ENCODE results near the gene LRP1B.

Gene LRP1B

GRCh38 chr2:140801311-140801710 is 1329.5 kb downstream of the LRP1B start:
- DNase-seq (ENCODE audit: insufficient read length) = no peak
- FAIRE-seq = no peak
- TF ChIP-seq POLR2AphosphoS5 (IDR thresholded peaks at IDR 0.05; ENCODE audit: low read depth, low read length) = no peak
- no peak for TF ChIP-seq POLR2A (IDR thresholded peaks at IDR 0.05; ENCODE audit: low read depth, low read length)
- TF ChIP-seq TAF1 (IDR thresholded peaks at IDR 0.05; ENCODE audit: borderline replicate concordance, low read depth, low read length) = no peak

GRCh38 chr2:140797718-140798117 is 1333.1 kb downstream of the LRP1B start:
- TF ChIP-seq POLR2AphosphoS5 (IDR thresholded peaks at IDR 0.05; ENCODE audit: low read depth, low read length) = no peak
- no peak for TF ChIP-seq TAF1 (IDR thresholded peaks at IDR 0.05; ENCODE audit: borderline replicate concordance, low read depth, low read length)
- TF ChIP-seq POLR2A (IDR thresholded peaks at IDR 0.05; ENCODE audit: low read depth, low read length) = no peak
- DNase-seq (ENCODE audit: insufficient read length) = no peak
- no peak for FAIRE-seq

DNA sequence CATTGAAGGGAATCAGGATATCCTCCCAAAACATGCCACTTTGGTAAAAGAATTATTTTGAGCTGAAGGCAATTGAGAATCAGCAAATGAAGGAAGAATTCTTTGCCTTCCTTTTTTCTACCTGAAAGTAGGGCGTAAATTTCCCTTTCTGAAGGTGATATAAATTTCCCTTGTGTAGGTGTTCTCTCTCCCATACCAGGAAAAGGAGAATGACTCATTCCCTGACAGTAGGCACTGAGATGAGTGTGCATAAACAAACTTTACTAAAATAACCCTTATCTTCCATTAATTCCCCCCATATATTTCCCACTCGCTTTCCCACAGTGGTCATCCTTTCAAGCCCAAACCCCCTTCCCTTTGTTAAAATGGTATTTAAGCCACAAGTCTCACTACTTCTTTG is 1339.0 kb downstream of the LRP1B start:
- FAIRE-seq = no peak
- DNase-seq (ENCODE audit: insufficient read length) = no peak
- TF ChIP-seq TAF1 (IDR thresholded peaks at IDR 0.05; ENCODE audit: borderline replicate concordance, low read depth, low read length) (no peak), POLR2AphosphoS5 (IDR thresholded peaks at IDR 0.05; ENCODE audit: low read depth, low read length) (no peak), POLR2A (IDR thresholded peaks at IDR 0.05; ENCODE audit: low read depth, low read length) (no peak)

GRCh38 chr2:140786585-140786984 is 1344.2 kb downstream of the LRP1B start:
- FAIRE-seq (no peak), DNase-seq (ENCODE audit: insufficient read length) (no peak)
- TF ChIP-seq POLR2AphosphoS5 (IDR thresholded peaks at IDR 0.05; ENCODE audit: low read depth, low read length) = no peak

GRCh38 chr2:140775411-140775810 is 1355.4 kb downstream of the LRP1B start:
- no peak for TF ChIP-seq POLR2A (IDR thresholded peaks at IDR 0.05; ENCODE audit: low read depth, low read length)
- TF ChIP-seq TAF1 (IDR thresholded peaks at IDR 0.05; ENCODE audit: borderline replicate concordance, low read depth, low read length) = no peak
- no peak for TF ChIP-seq POLR2AphosphoS5 (IDR thresholded peaks at IDR 0.05; ENCODE audit: low read depth, low read length)
- FAIRE-seq = no peak
- no peak for DNase-seq (ENCODE audit: insufficient read length)

DNA sequence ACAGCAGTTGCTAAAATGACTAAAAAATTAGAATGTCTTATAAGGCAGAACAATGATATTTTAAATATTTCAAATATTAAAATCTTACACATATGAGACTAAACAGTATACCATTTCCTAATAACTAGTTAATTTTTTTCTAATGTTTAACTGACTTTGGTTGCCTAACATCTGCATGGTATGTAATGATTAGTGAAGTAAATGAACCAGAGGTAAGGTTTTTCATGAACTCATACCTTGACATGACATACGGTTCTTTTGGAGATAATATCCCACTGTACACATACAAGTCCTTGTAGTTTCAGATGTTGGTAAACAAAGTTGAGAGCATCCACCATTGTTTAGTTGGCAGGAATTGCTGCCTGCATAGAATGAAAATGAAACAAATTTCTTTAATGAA is 1360.2 kb downstream of the LRP1B start:
- no peak for DNase-seq (ENCODE audit: insufficient read length)
- no peak for FAIRE-seq
- TF ChIP-seq POLR2AphosphoS5 (IDR thresholded peaks at IDR 0.05; ENCODE audit: low read depth, low read length) (no peak), TAF1 (IDR thresholded peaks at IDR 0.05; ENCODE audit: borderline replicate concordance, low read depth, low read length) (no peak), POLR2A (IDR thresholded peaks at IDR 0.05; ENCODE audit: low read depth, low read length) (no peak)

DNA sequence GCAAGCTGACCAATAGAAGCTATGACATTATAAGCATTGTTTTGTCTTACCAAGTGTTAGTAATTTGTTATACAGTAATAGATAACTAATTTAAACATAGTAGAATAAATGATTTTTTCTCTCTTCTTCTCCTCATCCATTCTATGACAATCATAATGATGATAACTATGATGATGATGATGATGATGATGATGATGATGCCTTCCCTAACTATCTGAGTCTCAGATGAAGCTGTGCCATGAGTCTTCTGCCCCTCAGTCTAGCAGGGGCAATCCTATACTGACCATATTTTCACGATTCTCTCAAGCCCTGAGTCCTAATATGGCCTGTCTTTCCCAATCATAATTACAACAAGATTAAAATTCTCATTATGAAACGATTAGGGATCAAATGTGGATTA is 1369.0 kb downstream of the LRP1B start:
- no peak for FAIRE-seq
- TF ChIP-seq POLR2A (IDR thresholded peaks at IDR 0.05; ENCODE audit: low read depth, low read length) = no peak
- no peak for DNase-seq (ENCODE audit: insufficient read length)

DNA sequence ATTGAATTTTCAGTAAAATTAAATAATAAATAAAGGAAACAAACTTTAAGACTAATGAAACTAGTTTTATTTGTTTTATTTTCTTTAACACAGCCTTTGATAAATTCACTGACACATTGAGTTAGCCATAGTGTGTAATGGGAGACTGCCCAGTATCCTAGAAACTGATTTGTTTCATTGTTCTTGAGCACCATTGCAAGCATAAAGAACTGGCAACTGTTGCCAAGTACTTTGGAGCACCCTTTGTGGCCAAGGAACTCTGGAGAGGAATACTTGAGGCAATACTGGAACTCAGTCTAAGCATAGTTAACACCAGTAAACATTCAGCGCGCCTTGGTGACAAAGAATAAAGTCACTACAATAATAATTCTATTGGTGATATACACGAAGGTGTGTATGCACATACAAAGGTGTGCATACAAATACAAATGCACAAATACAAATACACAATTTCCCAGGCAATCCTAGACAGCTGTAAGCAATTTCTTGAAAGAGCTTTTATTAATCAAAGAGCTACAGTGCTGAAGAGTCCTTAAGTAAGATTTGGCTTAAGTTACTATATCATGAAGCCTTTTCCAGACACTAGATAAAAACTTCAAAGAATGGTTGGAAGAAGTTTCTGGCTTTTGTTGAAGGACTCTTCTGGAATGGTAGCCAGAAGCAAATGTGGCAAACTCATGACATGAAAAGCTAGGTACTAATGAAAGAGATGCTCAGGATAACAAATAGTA is 1371.2 kb downstream of the LRP1B start:
- DNase-seq (ENCODE audit: insufficient read length) = no peak
- no peak for FAIRE-seq
- no peak for TF ChIP-seq POLR2A (IDR thresholded peaks at IDR 0.05; ENCODE audit: low read depth, low read length)
- no peak for TF ChIP-seq TAF1 (IDR thresholded peaks at IDR 0.05; ENCODE audit: borderline replicate concordance, low read depth, low read length)
- TF ChIP-seq POLR2AphosphoS5 (IDR thresholded peaks at IDR 0.05; ENCODE audit: low read depth, low read length) = no peak

GRCh38 chr2:140747665-140748064 is 1383.2 kb downstream of the LRP1B start:
- TF ChIP-seq POLR2AphosphoS5 (IDR thresholded peaks at IDR 0.05; ENCODE audit: low read depth, low read length) (no peak), POLR2A (IDR thresholded peaks at IDR 0.05; ENCODE audit: low read depth, low read length) (no peak), TAF1 (IDR thresholded peaks at IDR 0.05; ENCODE audit: borderline replicate concordance, low read depth, low read length) (no peak)
- FAIRE-seq (no peak), DNase-seq (ENCODE audit: insufficient read length) (no peak)

- TF ChIP-seq POLR2A (IDR thresholded peaks at IDR 0.05; ENCODE audit: low read depth, low read length) (no peak), POLR2AphosphoS5 (IDR thresholded peaks at IDR 0.05; ENCODE audit: low read depth, low read length) (no peak), TAF1 (IDR thresholded peaks at IDR 0.05; ENCODE audit: borderline replicate concordance, low read depth, low read length) (no peak)
- DNase-seq (ENCODE audit: insufficient read length) (no peak), FAIRE-seq (no peak)
Measured at GRCh38 chr2:140747090-140747489, 1383.7 kb downstream of the LRP1B start.

- DNase-seq (ENCODE audit: insufficient read length) (no peak), FAIRE-seq (no peak)
- TF ChIP-seq TAF1 (IDR thresholded peaks at IDR 0.05; ENCODE audit: borderline replicate concordance, low read depth, low read length) (no peak), POLR2AphosphoS5 (IDR thresholded peaks at IDR 0.05; ENCODE audit: low read depth, low read length) (no peak), POLR2A (IDR thresholded peaks at IDR 0.05; ENCODE audit: low read depth, low read length) (no peak)
Measured at GRCh38 chr2:140744379-140744778, 1386.4 kb downstream of the LRP1B start.

- no peak for FAIRE-seq
- no peak for DNase-seq (ENCODE audit: insufficient read length)
- TF ChIP-seq TAF1 (IDR thresholded peaks at IDR 0.05; ENCODE audit: borderline replicate concordance, low read depth, low read length) (no peak), POLR2A (IDR thresholded peaks at IDR 0.05; ENCODE audit: low read depth, low read length) (no peak)
Measured at GRCh38 chr2:140737006-140737405, 1393.8 kb downstream of the LRP1B start.

DNA sequence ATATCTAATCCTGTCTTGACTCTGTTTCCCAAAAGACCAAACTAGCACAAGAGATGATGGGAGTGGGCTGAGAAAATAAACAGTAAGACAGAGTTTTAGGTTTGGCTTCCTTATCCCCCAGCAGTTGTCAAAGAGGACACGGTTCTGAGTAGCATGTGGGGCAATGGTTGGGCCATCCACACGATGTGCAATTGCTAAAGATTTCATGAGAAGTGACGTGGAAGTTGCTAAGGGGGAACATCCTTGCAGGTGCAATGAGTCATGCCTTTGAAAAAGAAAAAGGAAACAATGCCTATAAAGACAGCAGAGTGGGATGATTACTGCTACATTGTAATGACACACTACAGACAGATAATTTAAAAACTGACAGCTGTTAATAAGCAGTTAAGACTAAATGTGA is 1395.8 kb downstream of the LRP1B start:
- FAIRE-seq (no peak), DNase-seq (ENCODE audit: insufficient read length) (no peak)
- TF ChIP-seq TAF1 (IDR thresholded peaks at IDR 0.05; ENCODE audit: borderline replicate concordance, low read depth, low read length) (no peak), POLR2AphosphoS5 (IDR thresholded peaks at IDR 0.05; ENCODE audit: low read depth, low read length) (no peak), POLR2A (IDR thresholded peaks at IDR 0.05; ENCODE audit: low read depth, low read length) (no peak)
